ENCODE results near the gene DAB1.
A peak's percentile ranks its signal among the peaks of the same experiment; 100 is the strongest.

DAB1 gene

DNA sequence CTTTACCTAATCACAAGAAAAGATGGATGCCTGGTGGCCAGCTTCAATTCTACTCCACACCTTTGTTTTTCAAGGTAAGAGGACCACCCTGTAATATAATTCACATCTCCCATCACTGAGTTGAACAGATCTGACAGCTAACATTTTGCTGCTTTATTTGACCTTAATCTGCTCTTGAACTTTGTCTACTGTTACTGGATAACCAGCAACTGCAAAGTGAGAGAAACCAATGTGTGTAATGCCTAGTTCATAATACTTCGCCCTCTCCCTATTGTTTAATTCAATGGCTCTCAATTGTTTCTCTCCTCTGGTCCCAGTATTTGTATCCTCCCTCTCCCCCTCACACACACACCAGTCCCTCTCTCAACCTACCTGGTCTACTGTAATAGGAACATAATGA is 214.4 kb downstream of the DAB1 start:
- no peak for DNase-seq

DNA sequence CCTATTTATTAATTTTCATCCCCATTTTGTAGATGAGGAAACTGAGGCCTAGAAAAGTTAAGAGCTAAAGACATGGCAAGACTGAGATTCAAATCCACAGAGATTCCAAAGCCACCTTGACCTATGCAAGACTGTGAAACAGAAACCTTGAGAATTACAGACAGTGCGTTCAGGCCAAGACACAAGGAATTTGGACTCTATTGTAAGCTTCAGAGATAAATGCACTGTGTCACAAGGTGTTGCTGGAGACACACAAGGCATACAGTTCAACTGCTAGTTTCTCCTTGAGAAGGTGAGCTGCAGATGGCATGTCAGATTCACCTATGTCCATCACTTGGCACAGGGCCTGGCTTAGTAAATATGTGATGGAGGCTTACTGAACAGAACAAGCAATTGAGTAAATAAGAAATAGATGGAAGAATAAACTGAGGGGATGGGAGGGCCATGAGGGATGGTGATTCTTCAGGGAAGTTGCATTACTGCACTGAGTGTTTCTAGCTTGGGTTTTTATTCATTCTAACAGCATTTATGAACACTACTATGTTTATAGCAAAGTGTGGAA is 215.0 kb downstream of the DAB1 start:
- no peak for DNase-seq

DNA sequence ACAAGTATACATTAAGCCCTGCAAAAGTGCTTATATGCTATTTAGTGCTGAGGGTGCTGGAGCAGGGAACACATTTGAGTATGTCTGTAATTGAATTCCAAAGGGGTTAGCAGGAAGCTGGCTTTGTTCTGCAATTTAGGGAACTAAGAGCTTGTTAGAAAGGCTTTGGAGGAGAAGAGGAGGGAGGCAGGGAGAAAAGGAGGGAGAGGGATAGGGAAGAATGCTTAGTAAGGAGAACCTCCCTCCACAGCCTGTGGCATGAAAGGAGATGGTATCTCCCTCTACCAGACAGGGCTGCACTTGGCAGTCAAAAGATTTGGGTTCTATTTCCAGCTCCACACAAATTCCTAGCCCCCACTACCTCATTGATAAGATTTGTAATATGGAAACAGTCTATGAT is 217.8 kb downstream of the DAB1 start:
- DNase-seq, result peak; percentile 36

DNA sequence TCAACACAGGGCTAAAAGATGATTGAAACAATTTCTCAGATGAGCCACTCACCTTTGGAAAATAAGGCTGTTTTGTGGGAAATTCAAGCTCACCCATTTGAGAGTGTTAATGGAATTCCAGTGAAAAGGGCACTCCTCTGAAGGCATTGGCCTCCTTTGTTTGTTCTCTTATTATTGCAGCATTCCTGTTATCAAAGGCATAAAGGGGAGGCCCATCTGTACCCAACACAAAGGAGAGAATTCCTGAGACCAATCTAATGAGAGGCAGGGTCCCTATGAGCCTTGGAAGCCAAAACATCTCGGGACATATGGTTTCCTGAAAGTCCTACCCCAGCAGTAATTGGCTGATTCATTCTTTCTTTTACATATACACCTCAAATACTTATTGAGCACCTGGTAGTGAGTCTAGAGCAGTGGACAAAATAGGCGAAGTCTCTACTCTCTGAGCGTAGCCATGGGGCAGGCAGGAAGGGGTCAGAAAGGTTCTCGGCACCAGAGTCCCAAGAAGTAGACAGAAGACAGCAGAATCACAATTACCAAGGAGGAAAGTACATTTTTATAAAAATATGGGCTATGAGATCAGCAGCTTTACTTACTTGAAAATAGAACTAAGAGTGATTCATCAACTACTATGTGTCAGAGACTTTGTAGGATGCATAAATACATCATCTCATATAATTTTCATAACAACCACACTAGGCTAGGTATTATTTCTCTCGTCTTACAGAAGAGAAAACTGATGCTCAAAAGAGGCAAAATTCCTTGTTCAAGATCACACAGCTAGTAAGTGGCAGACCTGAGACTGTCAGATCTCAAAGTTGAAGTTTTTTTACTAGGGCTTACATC is 218.7 kb downstream of the DAB1 start:
- DNase-seq, result no peak

DNA sequence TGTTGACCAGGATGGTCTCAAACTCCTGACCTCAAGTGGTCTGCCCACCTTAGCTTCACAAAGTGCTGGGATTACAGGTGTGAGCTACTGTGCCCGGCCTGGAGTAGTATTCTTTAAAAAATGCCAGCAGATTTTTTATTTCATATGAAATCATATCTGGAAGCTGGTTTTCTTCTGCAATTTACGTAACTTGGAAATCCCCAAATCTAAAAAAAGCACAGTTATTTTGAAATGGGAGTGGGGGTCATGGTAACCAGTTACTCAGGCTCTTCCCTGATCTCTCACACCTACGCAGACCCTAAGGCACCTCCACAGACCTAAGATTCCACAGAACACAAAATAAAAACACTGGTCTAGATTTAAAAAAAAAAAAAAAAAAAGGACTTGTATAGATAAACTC is 219.8 kb downstream of the DAB1 start:
- DNase-seq, result no peak

DNA sequence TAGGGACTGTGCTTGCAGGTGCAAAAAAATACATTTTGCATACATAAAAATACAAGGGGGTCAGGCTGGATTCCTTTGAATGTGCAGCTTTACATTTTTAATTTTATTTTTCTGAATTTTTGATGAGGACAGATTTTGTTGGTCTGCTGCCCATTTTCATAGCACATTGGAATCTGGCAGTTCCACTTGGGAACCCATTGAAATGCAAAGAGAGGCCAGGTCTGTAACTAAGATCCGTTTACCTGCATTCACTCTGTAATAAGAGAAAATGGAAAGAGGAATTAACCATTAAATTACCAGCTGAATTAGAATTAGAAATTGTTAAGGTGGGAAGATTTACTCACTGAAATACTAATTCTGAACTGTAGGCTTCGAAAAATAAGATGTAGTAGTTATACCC is 221.6 kb downstream of the DAB1 start:
- DNase-seq, result no peak

DNA sequence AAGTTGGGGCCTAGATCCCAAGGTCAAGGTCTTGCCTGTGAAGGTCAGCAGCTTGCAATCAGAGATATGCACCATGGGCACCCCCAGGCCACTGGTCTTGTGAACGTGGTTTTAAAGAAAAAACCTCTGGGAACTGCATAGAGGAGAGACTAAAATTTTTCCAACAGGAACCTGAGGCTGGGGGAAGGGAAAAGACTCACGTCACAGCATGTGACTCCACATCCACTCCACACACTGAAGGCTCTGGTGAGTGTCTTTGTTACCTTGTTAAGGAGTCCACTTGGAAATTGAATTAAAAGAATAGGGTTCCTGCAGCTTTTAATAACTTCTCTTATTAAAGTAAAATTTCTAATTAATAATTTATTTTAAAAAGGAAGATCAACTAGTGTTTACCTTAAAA is 224.9 kb downstream of the DAB1 start:
- no peak for DNase-seq

DNA sequence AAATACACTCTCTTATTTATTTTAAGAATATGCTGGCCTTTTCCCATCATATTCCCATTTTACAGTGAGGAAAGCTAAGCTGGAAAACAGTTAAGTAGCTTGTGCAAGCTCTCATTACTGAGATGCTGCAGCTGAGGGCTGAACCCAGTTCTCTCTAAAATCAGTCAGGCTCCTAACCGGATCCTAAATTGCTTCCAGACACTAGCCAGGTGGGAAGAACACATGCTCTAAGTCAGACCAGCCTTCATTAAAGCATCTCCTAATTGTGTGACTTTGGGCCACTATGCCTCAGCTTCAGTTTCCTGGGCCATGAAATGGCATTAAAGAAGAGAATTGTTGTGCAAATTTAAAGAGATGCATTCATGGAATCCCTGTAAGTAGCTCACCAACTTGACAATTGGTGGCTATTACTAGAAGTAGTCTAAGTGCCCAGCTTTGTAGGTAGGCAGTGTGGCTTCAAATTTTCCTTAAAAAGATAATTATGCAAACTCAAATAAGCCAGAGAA is 228.4 kb downstream of the DAB1 start:
- no peak for DNase-seq

DNA sequence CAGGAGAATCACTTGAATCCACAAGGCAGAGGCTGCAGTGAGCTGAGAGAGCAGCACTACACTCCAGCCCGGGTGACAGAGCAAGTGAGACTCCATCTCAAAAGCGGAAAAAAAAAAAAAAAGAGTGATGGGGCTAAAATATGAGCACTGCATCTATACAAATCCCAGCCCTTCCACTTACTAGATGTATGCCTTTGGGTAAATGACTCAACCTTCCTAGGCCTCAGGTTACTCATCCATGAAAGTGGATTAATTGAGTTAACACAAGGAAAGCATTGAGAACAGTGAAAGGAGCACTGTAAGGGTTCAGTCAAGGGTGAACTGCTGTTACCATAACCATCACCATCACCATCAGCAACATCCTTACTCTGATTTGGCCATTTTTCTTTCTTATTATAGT is 231.6 kb downstream of the DAB1 start:
- DNase-seq, result no peak

DNA sequence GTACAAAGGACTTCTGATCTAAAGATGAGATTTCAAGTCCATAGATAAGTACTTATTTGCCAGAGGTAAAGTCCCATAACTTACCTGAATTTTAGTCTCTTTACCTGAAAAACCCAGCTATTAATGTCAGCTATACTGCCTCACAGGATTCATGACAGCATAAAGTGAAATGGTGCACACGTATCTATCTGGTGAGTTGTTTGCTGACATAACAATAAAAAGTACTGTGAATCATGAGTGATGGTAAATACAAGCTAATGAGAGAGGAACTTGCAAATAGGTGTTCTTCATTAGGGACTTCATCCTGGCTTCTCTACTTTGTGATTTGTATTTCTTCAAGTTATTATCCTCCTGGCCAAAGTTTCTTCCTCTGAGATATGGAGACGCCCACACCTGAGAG is 233.0 kb downstream of the DAB1 start:
- no peak for DNase-seq

DNA sequence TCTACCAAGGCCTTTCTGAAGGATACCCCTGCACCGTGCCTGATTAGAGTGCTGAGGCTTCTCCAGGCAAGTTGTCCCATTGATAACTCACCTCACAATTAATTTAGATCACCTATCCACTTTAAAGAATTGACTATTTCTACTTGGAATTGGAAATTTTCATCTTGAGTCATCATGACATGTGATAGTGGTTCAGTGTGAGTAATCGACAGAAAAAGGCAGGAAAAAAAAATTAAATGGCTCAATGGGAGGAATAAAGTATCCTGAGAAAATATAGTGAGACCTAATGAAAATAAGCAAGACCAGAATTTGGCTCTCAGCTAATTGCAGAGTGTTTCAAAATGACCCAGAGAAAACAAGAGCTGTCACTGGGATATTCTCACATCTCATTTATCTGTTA is 235.7 kb downstream of the DAB1 start:
- no peak for DNase-seq

DNA sequence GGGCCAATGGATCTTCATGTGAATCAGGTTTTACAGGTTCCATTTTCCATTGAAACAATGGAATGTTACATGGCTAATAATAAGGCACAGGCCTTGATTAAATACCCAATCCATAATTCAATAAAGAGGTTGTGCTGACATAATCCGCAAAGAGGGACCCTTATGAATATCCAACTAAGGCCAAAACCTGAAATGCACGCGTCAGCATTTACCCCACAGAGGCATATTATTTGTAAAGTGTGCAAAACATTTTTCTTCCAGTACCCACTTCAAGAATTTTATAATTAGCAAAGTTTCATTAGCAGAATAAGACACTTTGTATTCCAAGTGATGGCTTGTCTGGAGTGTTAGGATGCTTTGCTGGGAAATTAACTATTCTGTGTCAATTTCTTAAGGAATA is 237.4 kb downstream of the DAB1 start:
- no peak for DNase-seq

DNA sequence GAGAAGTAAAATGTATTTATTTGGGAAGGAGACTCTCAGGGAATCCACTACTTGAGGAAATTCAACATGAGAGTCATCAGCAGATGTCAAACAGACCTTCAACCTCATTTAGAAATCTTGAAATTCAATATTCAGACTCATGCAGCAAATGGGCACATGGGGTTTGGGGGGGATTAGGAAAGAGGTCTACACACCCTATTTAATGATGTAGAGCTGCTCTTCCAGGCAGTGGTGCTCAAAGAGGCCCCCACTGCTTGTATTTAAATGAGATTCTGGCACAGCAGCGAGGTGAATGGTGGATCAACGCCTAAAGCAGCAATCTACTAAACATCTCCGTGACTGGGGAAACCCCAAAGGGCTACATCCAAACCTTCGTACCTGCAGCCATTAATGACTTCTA is 244.9 kb downstream of the DAB1 start:
- DNase-seq, result no peak

DNA sequence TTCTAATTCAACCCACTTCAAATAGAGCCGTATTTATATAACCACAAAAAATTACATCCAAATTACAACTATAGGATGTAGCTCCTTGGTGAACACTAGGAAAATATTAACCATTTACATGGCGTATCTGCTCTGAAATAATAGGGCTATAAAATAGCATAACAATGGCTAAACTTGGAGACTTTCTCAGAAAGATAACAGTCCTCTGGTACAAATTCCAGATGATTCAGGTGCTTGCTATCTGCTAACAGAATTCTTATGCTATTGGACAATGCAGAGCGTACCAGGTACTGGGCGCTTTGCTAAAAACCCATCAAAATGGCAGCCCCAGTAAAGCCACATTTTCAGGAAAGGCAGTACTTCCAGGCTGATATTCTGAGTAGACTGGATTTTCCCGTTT is 248.4 kb downstream of the DAB1 start:
- no peak for DNase-seq

DNA sequence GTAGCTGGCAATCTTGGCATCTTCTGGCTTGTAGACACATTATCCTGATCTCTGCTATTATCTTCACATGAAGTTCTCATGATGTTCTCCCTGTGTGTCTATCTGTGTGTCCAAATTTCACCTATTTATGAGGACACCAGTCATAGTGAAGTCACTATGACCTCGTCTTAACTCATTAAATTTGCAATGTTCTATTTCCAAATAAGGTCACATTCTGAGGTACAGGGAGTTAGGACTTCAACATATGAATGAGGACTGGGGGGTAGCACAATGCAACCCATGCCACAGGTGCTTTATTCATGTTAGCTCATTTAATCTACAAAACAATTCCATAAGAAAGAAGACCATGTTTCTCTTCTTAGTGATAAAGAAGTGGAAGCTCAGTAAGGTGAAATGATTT is 251.8 kb downstream of the DAB1 start:
- no peak for DNase-seq

DNA sequence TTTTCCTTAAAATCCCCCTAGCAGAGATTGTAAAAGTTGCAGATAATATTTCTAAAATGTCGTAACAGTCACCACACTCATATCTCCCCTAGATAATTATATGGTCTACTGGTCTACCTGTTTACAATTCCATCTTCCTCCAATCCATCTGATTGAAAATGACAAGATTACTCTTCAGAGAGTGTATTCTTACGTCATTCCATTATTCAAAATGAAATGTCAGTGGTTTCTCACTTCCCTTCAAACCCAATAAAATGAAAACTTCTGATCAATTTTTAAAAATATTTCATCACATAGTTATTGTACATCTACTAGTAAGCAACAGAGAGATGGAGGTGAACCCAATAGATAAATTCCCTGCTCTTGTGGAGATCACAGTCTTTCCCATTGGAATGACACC is 255.9 kb downstream of the DAB1 start:
- DNase-seq, result no peak

DNA sequence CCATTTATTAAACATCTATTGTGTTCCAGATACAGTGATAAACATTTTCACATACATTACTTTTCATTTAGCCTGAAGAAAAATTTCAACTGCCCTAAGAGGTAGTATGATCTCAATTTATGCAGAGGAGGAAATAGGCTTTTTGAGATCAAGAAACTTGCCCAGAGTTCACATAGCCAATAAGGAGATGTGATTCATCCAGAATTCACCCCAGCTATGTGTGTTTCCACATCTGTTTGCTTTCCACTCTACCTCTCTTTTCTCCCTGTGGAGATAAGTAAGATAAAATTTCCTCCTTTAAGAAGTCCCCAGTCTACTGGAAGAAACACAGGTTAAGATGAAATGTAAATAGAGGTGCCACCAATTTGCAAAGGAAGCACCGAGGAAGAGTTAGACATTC is 258.3 kb downstream of the DAB1 start:
- no peak for DNase-seq

DNA sequence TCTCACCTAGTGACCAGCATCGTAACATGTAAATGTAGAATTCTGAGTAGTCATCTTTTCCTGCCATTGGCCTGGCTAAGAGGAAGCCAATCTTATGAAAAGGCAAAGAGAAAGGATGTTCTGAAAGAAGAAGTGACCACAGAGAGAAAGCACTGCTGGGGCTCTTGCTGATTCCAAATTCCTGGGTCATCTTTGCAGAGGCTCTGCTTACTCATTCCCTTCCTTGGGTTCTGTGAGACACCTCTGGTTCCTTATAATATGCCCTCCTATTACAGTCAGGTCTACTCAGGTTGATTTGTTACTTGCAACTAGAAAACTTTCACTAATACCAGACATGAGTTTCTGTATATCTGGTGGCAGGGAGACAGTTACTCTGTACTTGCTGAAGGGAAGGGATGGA is 259.3 kb downstream of the DAB1 start:
- DNase-seq, result no peak

DNA sequence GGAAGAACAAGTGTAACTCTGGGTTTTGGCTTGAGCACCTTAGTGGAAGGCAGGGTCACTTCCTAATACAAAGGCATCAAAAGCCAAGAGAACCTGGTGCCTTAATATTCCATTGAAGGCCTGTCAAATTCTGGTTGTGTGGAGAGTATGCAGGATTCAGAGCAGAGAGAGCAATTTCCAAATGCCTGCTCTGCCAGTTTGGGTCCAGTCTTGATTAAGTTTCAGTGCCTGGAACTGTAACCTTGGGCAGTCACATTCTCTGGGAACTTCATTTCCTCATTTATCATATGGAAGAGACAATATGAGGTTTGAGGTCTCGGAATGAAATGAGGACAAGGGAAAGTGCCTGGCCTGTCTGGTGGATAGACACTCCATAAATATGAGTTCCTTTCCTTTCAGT is 260.1 kb downstream of the DAB1 start:
- no peak for DNase-seq

DNA sequence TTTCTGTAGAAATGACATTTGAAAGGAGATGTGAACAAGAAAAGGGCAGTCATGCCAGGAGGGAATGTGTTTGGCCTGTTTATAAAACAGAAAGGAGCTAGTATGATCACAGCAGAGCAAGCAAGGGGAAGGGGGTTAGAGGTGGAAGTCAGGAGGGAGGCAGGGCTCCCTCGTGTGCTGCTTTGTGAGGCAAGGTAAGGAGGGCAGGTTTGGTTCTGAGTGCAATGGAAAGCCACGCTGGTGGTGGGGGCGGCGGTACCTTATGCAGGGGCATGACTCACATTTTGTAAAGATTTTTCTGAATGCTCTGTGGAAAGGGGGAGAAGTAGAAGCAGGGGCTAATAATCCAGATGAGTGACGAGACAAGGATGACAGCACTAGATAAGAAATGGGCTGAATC is 260.5 kb downstream of the DAB1 start:
- DNase-seq, result no peak

DNA sequence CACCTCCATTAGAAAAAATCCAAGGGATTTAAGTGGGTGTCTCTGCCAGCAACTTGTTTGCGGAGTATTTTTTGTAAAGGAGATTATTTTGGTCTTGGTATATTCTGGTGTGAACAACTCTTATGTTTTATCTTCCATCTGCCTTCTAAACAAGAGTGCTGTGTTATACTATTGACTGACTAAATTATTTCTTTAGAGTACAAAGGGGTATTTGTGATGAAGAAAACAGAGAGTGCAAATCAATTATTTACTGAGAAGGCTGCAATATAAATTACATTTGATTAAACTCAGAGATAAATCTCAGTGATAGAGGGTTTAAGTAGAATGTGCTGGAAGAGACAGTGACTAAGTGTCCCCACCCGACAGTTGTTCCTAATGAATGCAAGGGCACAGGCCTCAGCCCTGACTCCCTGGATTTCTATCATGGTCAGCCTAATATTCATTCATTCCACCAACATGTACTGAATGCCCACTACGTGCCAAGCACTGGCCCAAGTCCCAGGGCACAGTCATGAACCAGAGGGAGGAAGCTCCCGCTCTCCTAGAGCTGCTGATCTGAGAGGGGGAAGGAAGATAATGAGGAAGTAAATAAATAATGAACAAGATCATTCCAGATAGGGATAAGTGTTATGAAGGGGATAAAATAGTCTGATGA is 261.1 kb downstream of the DAB1 start:
- no peak for DNase-seq

DNA sequence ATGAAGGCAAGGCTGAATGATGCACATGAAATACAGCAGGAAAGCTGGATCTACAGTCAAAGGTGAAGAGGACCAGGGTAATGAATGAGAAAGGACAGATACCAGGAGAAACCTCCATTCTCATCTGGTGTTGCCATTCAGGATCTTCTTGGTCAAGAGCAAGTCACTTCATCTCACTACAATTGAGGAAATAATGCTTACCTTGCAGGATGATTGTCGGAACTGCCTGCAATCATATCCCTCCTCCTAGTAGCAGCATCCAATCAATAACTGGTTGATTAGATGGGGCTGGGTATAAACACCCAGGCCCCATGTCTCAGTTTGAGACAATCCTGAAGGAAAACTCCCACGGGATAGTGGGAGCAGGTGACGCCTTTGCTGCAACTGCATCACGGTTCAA is 263.3 kb downstream of the DAB1 start:
- no peak for DNase-seq

DNA sequence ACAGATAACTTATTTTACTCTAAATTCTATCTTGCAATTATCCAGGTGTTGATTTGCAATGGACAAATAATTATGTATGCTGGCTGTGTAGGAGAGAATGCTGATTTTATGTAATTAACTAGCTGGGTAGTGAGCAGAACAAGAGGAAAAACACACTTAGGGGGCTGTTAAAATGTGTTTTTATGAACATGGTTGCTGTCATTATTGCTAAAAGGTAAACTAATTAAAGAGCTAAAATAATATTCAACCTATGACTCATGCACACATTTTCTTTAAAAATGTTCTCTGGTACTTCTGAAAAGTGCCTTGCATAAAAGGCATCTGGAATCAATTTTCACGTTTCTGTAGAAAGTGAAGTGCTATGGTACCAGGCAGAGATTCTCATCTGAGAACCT is 265.3 kb downstream of the DAB1 start:
- no peak for DNase-seq
